Epithelial cell of esophagus (primary cell): Measurements from ENCODE around the gene PARD3.

Source experiments
- DNase-seq: peaks from one replicate; pipeline ENCODE4 v3.0.0; 2010; ENCODE audit warnings: low read depth
- H3K4me3 ChIP-seq: 2 replicates; pipeline ENCODE4 v1.5.1; 2011; ENCODE audit warnings: mild to moderate bottlenecking, low read length, control low read depth
- TF ChIP-seq, protein P1 (sequence below): IDR thresholded peaks from 2 replicates; pipeline ENCODE4 v1.5.1; 2011; ENCODE audit warnings: low read depth, mild to moderate bottlenecking, low read length, control low read depth, inconsistent platforms; ENCODE audit not compliant: insufficient read depth; ENCODE audit errors: missing control alignments

Gene PARD3

GRCh38 chr10:34192646-34193045, 622.5 kb downstream of the PARD3 start:
- DNase-seq: no peak
- TF ChIP-seq, protein P1, sequence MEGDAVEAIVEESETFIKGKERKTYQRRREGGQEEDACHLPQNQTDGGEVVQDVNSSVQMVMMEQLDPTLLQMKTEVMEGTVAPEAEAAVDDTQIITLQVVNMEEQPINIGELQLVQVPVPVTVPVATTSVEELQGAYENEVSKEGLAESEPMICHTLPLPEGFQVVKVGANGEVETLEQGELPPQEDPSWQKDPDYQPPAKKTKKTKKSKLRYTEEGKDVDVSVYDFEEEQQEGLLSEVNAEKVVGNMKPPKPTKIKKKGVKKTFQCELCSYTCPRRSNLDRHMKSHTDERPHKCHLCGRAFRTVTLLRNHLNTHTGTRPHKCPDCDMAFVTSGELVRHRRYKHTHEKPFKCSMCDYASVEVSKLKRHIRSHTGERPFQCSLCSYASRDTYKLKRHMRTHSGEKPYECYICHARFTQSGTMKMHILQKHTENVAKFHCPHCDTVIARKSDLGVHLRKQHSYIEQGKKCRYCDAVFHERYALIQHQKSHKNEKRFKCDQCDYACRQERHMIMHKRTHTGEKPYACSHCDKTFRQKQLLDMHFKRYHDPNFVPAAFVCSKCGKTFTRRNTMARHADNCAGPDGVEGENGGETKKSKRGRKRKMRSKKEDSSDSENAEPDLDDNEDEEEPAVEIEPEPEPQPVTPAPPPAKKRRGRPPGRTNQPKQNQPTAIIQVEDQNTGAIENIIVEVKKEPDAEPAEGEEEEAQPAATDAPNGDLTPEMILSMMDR: no peak
- no peak overlapping the region for H3K4me3 ChIP-seq

GRCh38 chr10:34191406-34191805, 623.7 kb downstream of the PARD3 start:
- H3K4me3 ChIP-seq: no peak overlapping the region
- TF ChIP-seq, protein P1: no peak
- DNase-seq: no peak

DNA sequence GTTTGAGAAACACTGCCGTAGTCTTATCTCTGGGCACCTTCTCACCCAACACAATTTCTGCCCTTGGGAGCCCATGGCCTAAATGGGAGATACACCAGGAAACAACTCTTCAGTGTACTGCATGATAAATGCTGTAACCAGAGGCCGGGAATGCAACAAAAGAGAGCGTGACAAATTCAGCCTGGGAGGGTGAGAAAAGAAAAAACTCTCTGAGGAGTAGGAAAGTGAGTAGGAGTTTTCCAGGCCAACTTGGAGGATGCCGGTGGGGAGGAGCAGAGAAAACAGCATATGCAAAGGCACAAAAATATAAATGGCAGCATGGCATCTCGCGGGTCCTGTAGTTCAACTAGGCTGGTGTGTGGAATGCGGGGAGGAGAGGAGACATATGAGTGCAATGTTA, 624.5 kb downstream of the PARD3 start:
- TF ChIP-seq, protein P1: no peak
- no peak overlapping the region for H3K4me3 ChIP-seq
- no peak for DNase-seq

DNA sequence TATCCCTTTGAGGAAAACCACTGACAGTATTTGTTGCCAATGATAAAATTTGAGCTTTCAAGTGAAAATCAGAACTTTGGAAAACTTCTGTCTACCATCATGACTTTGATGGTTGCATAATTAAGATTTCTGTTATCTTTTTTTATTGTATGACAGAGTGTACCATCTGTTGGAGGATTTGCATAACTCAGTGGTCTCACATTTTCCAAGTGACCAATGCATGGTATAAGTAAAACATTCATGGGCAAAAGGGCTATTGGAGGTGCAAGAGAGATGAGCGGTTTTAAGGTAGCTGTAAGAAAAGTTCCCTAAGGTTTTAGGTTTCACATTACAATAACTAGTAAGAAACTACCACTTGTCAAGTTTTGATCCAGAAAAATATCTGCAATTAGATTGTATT, 625.3 kb downstream of the PARD3 start:
- no peak overlapping the region for H3K4me3 ChIP-seq
- TF ChIP-seq, protein P1: no peak
- DNase-seq: no peak

- TF ChIP-seq, protein P1: no peak
- DNase-seq: no peak
- no peak overlapping the region for H3K4me3 ChIP-seq
These were observed 626.9 kb downstream of the PARD3 start for GRCh38 chr10:34188221-34188620.

DNA sequence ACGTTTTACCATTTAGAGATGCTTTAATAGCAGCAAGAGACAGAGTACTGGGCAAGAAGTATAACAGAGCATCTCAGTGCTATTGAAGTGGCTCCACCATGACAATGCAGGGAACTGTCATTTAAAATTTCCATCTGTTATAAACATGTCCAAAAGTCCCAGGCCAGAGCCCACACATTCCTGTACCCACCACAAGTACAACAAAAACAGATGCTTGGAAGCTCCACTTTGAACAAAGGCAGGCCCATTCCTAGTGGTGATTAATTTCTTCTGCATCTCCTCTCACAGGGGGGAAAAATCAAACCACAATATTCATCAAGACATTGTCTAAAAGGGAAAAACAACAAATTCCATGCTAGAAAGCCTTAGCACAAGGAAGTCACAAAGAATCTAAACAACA, 627.9 kb downstream of the PARD3 start:
- H3K4me3 ChIP-seq: no peak overlapping the region
- TF ChIP-seq, protein P1: no peak
- DNase-seq: no peak

DNA sequence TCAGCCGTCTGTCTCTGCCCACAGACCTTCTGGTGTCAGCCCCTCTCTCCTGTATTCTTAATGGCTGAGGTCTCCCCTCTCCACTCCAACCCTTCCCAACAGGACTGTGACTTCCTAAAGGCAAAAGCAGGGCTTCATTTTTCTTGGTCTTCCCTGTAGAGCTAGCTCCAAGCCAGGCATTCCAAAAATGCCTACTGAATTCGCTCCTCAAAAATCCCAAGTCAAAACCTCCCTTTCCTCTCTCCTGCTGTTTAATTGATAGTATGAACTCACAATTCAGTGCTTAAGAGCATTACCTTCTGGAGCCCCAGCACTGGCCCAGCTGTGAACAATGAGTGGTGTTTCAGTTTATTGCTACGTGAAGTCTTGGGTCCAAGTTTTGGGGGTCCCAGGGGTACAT, 628.4 kb downstream of the PARD3 start:
- TF ChIP-seq, protein P1: no peak
- no peak overlapping the region for H3K4me3 ChIP-seq
- no peak for DNase-seq
